Measurements from ENCODE around the gene ZFYVE9. TPM values are rescaled to one million over a fixed set of nuclear protein-coding genes. Genes with fewer than 3 reads are reported as not detected.
A peak's percentile ranks its signal among the peaks of the same experiment; 100 is the strongest.

ZFYVE9 gene
- total and polyA plus RNA-seq, 2 of the 13 experiments (the other 11 are each of a cell fraction or from before 2014, with no cell fraction given), result 9.2 to 19.8 TPM

DNA sequence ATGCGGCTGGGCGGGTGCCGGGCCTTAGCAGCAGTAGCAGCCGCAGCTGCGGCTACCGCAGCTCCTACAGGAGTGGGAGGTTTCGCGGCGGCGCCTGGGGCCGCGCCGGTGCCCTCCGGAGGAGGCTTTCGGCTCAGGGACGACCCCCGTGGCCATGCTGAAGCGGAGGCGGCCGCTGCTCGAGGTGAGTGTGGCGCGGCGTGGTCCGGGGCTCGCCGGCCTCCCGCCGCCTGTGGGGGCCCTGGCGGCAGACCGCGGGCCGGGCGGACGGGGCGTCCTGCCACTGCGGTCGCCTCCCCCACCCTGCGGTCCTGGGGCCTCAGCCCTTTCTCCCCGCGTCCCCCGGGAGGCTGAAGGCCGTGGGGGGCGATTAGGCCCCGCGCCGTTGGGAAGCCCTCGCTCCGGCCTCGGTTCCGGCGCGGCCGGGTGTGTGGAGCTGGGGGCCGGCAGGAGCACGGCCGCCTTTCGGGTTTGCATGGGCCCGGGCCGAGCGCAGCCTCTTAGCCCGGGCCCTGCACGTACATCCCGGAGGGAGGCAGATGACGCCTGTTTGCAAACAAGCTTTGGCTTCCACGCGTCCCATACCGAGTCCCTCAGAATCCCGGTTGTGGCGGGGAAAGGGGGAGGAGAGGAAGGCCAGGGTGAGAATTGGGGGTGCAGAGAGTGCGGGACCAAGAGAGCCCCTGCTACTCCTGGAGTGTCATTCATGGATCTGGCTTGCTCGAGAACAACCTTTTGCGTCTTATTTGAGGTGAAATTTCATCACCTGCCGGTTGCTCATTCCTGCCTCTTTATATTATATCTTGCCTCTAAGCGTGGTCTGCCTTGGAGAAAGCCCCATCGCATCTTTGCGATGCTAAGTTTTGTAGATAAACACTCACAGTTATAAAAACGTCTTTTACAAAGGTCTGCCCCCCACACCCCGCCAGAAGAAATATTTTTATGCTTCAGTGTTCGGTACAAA lies 613 bp downstream of the ZFYVE9 start (continued):
- TF ChIP-seq FIP1L1 (IDR thresholded peaks at IDR 0.05; ENCODE audit: borderline replicate concordance, insufficient read depth, low read depth, low read length) (no peak), PHB2 (IDR thresholded peaks at IDR 0.05; ENCODE audit: partially characterized antibody) (no peak), FOXK2 (IDR thresholded peaks at IDR 0.05) (no peak), RBM39 (IDR thresholded peaks at IDR 0.05; ENCODE audit: low read depth, low read length, poor library complexity, severe bottlenecking) (no peak), ZNF383 (CRISPR knock-in tag; IDR thresholded peaks at IDR 0.05; ENCODE audit: borderline replicate concordance) (no peak), ZFP82 (CRISPR knock-in tag; IDR thresholded peaks at IDR 0.05; ENCODE audit: borderline replicate concordance) (no peak; the same call in 1 of the 2 replicates), MYNN (CRISPR knock-in tag; IDR thresholded peaks at IDR 0.05; ENCODE audit: low read depth) (no peak), HOXD1 (CRISPR knock-in tag; IDR thresholded peaks at IDR 0.05) (no peak), ZNF7 (CRISPR knock-in tag; IDR thresholded peaks at IDR 0.05) (no peak), NFYB (CRISPR knock-in tag; IDR thresholded peaks at IDR 0.05) (no peak), CBFB (CRISPR knock-in tag; IDR thresholded peaks at IDR 0.05) (0 out of 2 replicates have a peak, but pooled peaks have one; percentile 1), ZSCAN30 (CRISPR knock-in tag; IDR thresholded peaks at IDR 0.05) (no peak), AKAP8 (CRISPR knock-in tag; IDR thresholded peaks at IDR 0.05) (no peak; the same call in 1 of the 2 replicates), JUND (CRISPR knock-in tag; IDR thresholded peaks at IDR 0.05) (no peak), ZNF781 (CRISPR knock-in tag; IDR thresholded peaks at IDR 0.05; ENCODE audit: borderline replicate concordance, not compliant biosample characterization) (no peak), ZNF431 (CRISPR knock-in tag; IDR thresholded peaks at IDR 0.05; ENCODE audit: borderline replicate concordance, low read depth) (no peak), GTF3A (CRISPR knock-in tag; conservative IDR thresholded peaks at IDR 0.05) (no peak), PHF8 (CRISPR knock-in tag; IDR thresholded peaks at IDR 0.05) (peak; percentile 91), SP4 (CRISPR knock-in tag; IDR thresholded peaks at IDR 0.05) (no peak), GABPA (IDR thresholded peaks at IDR 0.05; ENCODE audit: low read depth, low read length) (no peak), GABPA (CRISPR knock-in tag; IDR thresholded peaks at IDR 0.05; ENCODE audit: low read depth) (no peak)
- TF ChIP-seq, protein P1, sequence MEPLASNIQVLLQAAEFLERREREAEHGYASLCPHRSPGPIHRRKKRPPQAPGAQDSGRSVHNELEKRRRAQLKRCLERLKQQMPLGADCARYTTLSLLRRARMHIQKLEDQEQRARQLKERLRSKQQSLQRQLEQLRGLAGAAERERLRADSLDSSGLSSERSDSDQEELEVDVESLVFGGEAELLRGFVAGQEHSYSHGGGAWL (CRISPR knock-in tag; IDR thresholded peaks at IDR 0.05), result 0 out of 2 replicates have a peak, but pooled peaks have one; percentile 40
- TF ChIP-seq, protein P2, sequence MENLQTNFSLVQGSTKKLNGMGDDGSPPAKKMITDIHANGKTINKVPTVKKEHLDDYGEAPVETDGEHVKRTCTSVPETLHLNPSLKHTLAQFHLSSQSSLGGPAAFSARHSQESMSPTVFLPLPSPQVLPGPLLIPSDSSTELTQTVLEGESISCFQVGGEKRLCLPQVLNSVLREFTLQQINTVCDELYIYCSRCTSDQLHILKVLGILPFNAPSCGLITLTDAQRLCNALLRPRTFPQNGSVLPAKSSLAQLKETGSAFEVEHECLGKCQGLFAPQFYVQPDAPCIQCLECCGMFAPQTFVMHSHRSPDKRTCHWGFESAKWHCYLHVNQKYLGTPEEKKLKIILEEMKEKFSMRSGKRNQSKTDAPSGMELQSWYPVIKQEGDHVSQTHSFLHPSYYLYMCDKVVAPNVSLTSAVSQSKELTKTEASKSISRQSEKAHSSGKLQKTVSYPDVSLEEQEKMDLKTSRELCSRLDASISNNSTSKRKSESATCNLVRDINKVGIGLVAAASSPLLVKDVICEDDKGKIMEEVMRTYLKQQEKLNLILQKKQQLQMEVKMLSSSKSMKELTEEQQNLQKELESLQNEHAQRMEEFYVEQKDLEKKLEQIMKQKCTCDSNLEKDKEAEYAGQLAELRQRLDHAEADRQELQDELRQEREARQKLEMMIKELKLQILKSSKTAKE (CRISPR knock-in tag; IDR thresholded peaks at IDR 0.05; ENCODE audit: borderline replicate concordance), result no peak
- TF ChIP-seq, protein P3, sequence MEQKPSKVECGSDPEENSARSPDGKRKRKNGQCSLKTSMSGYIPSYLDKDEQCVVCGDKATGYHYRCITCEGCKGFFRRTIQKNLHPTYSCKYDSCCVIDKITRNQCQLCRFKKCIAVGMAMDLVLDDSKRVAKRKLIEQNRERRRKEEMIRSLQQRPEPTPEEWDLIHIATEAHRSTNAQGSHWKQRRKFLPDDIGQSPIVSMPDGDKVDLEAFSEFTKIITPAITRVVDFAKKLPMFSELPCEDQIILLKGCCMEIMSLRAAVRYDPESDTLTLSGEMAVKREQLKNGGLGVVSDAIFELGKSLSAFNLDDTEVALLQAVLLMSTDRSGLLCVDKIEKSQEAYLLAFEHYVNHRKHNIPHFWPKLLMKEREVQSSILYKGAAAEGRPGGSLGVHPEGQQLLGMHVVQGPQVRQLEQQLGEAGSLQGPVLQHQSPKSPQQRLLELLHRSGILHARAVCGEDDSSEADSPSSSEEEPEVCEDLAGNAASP (CRISPR knock-in tag; IDR thresholded peaks at IDR 0.05; ENCODE audit: borderline replicate concordance), result no peak
- TF ChIP-seq, protein P4, sequence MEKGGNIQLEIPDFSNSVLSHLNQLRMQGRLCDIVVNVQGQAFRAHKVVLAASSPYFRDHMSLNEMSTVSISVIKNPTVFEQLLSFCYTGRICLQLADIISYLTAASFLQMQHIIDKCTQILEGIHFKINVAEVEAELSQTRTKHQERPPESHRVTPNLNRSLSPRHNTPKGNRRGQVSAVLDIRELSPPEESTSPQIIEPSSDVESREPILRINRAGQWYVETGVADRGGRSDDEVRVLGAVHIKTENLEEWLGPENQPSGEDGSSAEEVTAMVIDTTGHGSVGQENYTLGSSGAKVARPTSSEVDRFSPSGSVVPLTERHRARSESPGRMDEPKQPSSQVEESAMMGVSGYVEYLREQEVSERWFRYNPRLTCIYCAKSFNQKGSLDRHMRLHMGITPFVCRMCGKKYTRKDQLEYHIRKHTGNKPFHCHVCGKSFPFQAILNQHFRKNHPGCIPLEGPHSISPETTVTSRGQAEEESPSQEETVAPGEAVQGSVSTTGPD (CRISPR knock-in tag; IDR thresholded peaks at IDR 0.05), result no peak

All from HepG2 (cell line).